HepG2 (cell line): ENCODE data around the gene CDYL2.

Source experiments
- CENPT ChIP-seq: sonication (generic); formaldehyde crosslinking; IDR thresholded peaks from 2 replicates; pipeline ENCODE4 v1.8.0; 2022; ENCODE audit warnings: low read depth, mild to moderate bottlenecking, moderate library complexity, missing genetic modification reagents
- EP300 ChIP-seq, 3 experiments: sonication (generic) in 1 of 3; formaldehyde crosslinking in 1 of 3; IDR thresholded peaks; 2 replicates each; pipeline versions ENCODE4 v1.5.1 to v1.6.1; 2011 to 2020; ENCODE audit warnings: low read depth in 2 of 3, low read length in 2 of 3, borderline replicate concordance in 1 of 3, improper control_type of control experiment in 1 of 3, mild to moderate bottlenecking in 1 of 3, missing genetic modification reagents in 1 of 3, moderate library complexity in 1 of 3
- GABPA ChIP-seq, 2 experiments: IDR thresholded peaks; 2 replicates each; pipeline ENCODE4 v1.6.1; 2011 to 2016; ENCODE audit warnings: low read depth in 2 of 2, low read length in 1 of 2, missing biosample characterization in 1 of 2, missing genetic modification characterization in 1 of 2
- GATAD2A ChIP-seq: IDR thresholded peaks from 2 replicates; pipeline ENCODE4 v1.6.1; 2016
- HDAC2 ChIP-seq: sonication (generic); formaldehyde crosslinking; IDR thresholded peaks from 2 replicates; pipeline ENCODE4 v1.4.0; 2020; ENCODE audit warnings: missing genetic modification reagents
- NFKBIZ ChIP-seq: IDR thresholded peaks from 2 replicates; pipeline ENCODE4 v1.6.1; 2018; ENCODE audit warnings: missing genetic modification reagents, missing compliant biosample characterization
- PREB ChIP-seq: sonication (generic); formaldehyde crosslinking; IDR thresholded peaks from 2 replicates; pipeline ENCODE4 v1.4.0; 2020; ENCODE audit warnings: missing genetic modification reagents
- RAD21 ChIP-seq: fragments of 450-650 bp; formaldehyde crosslinking; IDR thresholded peaks from 2 replicates; pipeline ENCODE4 v1.5.0; 2020; ENCODE audit warnings: mild to moderate bottlenecking
- SIN3A ChIP-seq: IDR thresholded peaks from 2 replicates; pipeline ENCODE4 v1.6.1; 2011; ENCODE audit warnings: low read depth, mild to moderate bottlenecking, control low read depth, low read length, borderline replicate concordance
- TCF7L2 ChIP-seq: IDR thresholded peaks from 2 replicates; pipeline ENCODE4 v1.6.1; 2011; ENCODE audit warnings: mild to moderate bottlenecking, low read depth, low read length, moderate library complexity
- YY1 ChIP-seq: IDR thresholded peaks from 2 replicates; pipeline ENCODE4 v1.6.1; 2011; ENCODE audit warnings: low read length, low read depth, moderate library complexity, mild to moderate bottlenecking; ENCODE audit not compliant: insufficient read depth, insufficient replicate concordance
- ZNF749 ChIP-seq: sonication (generic); formaldehyde crosslinking; IDR thresholded peaks from 2 replicates; pipeline ENCODE4 v1.8.0; 2022; ENCODE audit warnings: mild to moderate bottlenecking, missing genetic modification reagents, moderate library complexity, borderline replicate concordance
- ZNF784 ChIP-seq: sonication (generic); formaldehyde crosslinking; IDR thresholded peaks from 2 replicates; pipeline ENCODE4 v1.5.1; 2020; ENCODE audit warnings: missing genetic modification reagents, mild to moderate bottlenecking, borderline replicate concordance
- TF ChIP-seq, protein P1 (sequence below): sonication (generic); formaldehyde crosslinking; IDR thresholded peaks from 2 replicates; pipeline ENCODE4 v1.5.0; 2020; ENCODE audit warnings: mild to moderate bottlenecking, missing genetic modification reagents, moderate library complexity

GRCh38 chr16:80806289-80806688 is 1.9 kb upstream of the CDYL2 start:
- TF ChIP-seq TCF7L2: no peak
- TF ChIP-seq ZNF749: no peak
- no peak for TF ChIP-seq CENPT (CRISPR knock-in tag)
- TF ChIP-seq PREB: no peak
- TF ChIP-seq ZNF784 (CRISPR knock-in tag): no peak
- no peak for TF ChIP-seq YY1
- TF ChIP-seq, protein P1, sequence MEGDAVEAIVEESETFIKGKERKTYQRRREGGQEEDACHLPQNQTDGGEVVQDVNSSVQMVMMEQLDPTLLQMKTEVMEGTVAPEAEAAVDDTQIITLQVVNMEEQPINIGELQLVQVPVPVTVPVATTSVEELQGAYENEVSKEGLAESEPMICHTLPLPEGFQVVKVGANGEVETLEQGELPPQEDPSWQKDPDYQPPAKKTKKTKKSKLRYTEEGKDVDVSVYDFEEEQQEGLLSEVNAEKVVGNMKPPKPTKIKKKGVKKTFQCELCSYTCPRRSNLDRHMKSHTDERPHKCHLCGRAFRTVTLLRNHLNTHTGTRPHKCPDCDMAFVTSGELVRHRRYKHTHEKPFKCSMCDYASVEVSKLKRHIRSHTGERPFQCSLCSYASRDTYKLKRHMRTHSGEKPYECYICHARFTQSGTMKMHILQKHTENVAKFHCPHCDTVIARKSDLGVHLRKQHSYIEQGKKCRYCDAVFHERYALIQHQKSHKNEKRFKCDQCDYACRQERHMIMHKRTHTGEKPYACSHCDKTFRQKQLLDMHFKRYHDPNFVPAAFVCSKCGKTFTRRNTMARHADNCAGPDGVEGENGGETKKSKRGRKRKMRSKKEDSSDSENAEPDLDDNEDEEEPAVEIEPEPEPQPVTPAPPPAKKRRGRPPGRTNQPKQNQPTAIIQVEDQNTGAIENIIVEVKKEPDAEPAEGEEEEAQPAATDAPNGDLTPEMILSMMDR (CRISPR knock-in tag): no peak
- no peak for TF ChIP-seq GATAD2A
- TF ChIP-seq SIN3A: no peak
- no peak for TF ChIP-seq EP300 (IDR thresholded peaks at IDR 0.05; ENCODE audit: low read depth in 2 of 2, low read length in 2 of 2)
- no peak for TF ChIP-seq EP300 (CRISPR knock-in tag; IDR thresholded peaks at IDR 0.05; ENCODE audit: borderline replicate concordance)
- TF ChIP-seq RAD21 (CRISPR knock-in tag): no peak
- TF ChIP-seq NFKBIZ (CRISPR knock-in tag): no peak
- TF ChIP-seq GABPA (IDR thresholded peaks at IDR 0.05; ENCODE audit: low read depth, low read length): no peak
- no peak for TF ChIP-seq GABPA (CRISPR knock-in tag; IDR thresholded peaks at IDR 0.05; ENCODE audit: low read depth)
- TF ChIP-seq HDAC2 (CRISPR knock-in tag): no peak
